ENCODE results near the gene CTNNA3.
"Not testable (repeated sequence)": the region's sequence is repeated elsewhere in the genome, so short reads cannot be mapped to it uniquely, and the experiment has no call there.

DNA sequence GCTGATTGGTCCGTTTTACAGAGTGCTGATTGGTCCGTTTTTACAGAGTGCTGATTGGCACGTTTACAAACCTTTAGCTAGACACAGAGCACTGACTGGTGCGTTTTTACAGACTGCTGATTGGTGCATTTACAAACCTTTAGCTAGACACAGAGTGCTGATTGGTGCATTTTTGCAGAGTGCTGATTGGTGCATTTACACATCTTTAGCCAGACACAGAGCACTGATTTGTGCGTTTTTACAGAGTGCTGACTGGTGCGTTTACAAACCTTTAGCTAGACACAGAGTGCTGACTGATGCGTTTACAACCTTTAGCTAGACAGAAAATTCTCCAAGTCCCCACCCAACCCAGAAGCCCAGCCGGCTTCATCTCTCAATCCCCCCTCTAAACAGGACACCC, 11.9 kb downstream of the CTNNA3 start:
- TF ChIP-seq, protein P1, sequence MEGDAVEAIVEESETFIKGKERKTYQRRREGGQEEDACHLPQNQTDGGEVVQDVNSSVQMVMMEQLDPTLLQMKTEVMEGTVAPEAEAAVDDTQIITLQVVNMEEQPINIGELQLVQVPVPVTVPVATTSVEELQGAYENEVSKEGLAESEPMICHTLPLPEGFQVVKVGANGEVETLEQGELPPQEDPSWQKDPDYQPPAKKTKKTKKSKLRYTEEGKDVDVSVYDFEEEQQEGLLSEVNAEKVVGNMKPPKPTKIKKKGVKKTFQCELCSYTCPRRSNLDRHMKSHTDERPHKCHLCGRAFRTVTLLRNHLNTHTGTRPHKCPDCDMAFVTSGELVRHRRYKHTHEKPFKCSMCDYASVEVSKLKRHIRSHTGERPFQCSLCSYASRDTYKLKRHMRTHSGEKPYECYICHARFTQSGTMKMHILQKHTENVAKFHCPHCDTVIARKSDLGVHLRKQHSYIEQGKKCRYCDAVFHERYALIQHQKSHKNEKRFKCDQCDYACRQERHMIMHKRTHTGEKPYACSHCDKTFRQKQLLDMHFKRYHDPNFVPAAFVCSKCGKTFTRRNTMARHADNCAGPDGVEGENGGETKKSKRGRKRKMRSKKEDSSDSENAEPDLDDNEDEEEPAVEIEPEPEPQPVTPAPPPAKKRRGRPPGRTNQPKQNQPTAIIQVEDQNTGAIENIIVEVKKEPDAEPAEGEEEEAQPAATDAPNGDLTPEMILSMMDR (IDR thresholded peaks at IDR 0.05): not testable (repeated sequence)
- TF ChIP-seq POLR2A (IDR thresholded peaks at IDR 0.05): not testable (repeated sequence)
